Prostate gland (tissue), 2 donors: Measurements from ENCODE around the gene FAM81A.
"Not testable (repeated sequence)": the region's sequence is repeated elsewhere in the genome, so short reads cannot be mapped to it uniquely, and the experiment has no call there.

Experiments
- POLR2A ChIP-seq: fragments of 450-650 bp; IDR thresholded peaks from one replicate; pipeline ENCODE4 v1.6.1; 2016; ENCODE audit warnings: antibody characterized with exemption, mild to moderate bottlenecking
- TF ChIP-seq, protein P1 (sequence below), 4 experiments: fragments of 200-600 bp in 2 of 4; fragments of 450-650 bp in 2 of 4; sonication (generic) in 2 of 4; IDR thresholded peaks; 1 replicate in 3 of 4; 2 replicates in 1 of 4; pipeline ENCODE4 v1.5.1; 2016 to 2019; ENCODE audit warnings: antibody characterized with exemption in 4 of 4, mild to moderate bottlenecking in 2 of 4, moderate library complexity in 2 of 4

DNA sequence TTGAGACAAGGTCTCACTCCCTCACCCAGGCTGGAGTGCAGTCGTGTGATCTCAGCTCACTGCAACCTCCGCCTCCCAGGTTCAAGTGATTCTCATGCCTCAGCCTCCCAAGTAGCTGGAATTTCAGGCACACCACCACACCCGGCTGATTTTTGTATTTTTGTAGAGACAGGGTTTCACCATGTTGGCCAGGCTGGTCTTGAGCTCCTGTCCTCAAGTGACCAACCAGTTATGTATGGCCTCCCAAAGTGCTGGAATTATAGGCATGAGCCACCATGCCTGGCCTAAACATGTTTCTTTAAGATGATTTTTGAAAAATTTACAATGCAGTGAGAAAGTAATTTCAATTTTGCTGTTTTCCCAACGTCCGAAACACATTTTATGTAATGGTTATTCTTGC is 37.2 kb downstream of the FAM81A start:
- TF ChIP-seq, protein P1, sequence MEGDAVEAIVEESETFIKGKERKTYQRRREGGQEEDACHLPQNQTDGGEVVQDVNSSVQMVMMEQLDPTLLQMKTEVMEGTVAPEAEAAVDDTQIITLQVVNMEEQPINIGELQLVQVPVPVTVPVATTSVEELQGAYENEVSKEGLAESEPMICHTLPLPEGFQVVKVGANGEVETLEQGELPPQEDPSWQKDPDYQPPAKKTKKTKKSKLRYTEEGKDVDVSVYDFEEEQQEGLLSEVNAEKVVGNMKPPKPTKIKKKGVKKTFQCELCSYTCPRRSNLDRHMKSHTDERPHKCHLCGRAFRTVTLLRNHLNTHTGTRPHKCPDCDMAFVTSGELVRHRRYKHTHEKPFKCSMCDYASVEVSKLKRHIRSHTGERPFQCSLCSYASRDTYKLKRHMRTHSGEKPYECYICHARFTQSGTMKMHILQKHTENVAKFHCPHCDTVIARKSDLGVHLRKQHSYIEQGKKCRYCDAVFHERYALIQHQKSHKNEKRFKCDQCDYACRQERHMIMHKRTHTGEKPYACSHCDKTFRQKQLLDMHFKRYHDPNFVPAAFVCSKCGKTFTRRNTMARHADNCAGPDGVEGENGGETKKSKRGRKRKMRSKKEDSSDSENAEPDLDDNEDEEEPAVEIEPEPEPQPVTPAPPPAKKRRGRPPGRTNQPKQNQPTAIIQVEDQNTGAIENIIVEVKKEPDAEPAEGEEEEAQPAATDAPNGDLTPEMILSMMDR (IDR thresholded peaks at IDR 0.05), result not testable (repeated sequence)
- not testable (repeated sequence) for TF ChIP-seq POLR2A
